ENCODE data around the gene HUS1.
A peak's percentile ranks its signal among the peaks of the same experiment; 100 is the strongest.
"Not testable (repeated sequence)": the region's sequence is repeated elsewhere in the genome, so short reads cannot be mapped to it uniquely, and the experiment has no call there.

HUS1 gene

DNA sequence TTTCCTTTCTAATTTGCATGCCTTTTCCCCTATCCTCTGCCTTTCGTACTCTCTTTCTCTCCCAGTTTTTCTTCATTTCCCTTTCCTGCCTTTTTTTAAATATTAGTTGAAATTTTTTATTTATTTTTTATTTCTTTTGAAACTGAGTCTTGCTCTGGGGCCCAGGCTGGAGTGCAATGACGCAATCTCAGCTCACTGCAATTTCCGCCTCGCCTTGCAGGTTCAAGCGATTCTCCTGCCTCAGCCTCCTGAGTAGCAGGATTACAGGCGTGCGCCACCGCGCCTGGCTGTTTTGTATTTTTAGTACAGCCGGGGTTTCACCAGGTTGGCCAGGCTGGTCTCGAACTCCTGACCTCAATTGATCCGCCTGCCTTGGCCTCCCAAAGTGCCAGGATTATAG lies 20.0 kb upstream of the HUS1 start:
- H3K27me3 Mint-ChIP-seq: peaks cover under 1% of the 10 kb centered on the region
- DNase-seq (ENCODE audit: low spot score in 2 of 2) (no peak), ATAC-seq (replicated peaks; ENCODE audit: extremely low read depth, poor library complexity, severe bottlenecking) (no peak)
- no peak overlapping the region for H3K4me3 Mint-ChIP-seq
- H3K9me3 Mint-ChIP-seq: peaks cover 5% of the 10 kb centered on the region
- no peaks in the 10 kb centered on the region for H3K4me1 Mint-ChIP-seq
- no peaks in the 10 kb centered on the region for H3K36me3 Mint-ChIP-seq (ENCODE audit: insufficient read depth)
- H3K27ac Mint-ChIP-seq (ENCODE audit: low read depth): no peak overlapping the region

DNA sequence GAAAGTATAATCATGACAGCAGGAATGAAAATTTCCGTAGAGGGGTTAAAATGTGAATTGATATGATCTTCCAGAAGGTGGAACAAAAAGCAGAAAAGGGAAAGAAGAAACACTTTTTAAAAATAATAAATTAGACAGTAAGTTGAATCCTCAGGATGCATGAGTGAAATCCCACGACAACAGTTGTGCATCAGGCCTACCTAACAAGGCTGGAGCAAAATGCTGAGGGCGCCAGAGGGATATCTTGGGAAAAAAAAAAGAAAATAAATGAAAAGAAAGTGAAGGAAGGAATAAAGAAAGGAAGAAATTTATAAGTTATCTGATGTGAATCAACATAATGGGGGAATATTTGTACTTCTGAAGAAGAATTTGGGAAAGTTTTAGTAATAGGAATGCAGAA lies 13.0 kb upstream of the HUS1 start:
- ATAC-seq (replicated peaks; ENCODE audit: extremely low read depth, poor library complexity, severe bottlenecking): no peak
- H3K4me1 Mint-ChIP-seq: peaks cover 19% of the 10 kb centered on the region
- peaks cover 5% of the 10 kb centered on the region for H3K9me3 Mint-ChIP-seq
- peak overlapping the region; percentile 82 for H3K4me3 Mint-ChIP-seq
- H3K36me3 Mint-ChIP-seq (ENCODE audit: insufficient read depth): peaks cover 2% of the 10 kb centered on the region
- no peak for DNase-seq (ENCODE audit: low spot score in 2 of 2)
- no peaks in the 10 kb centered on the region for H3K27me3 Mint-ChIP-seq
- peak overlapping the region; percentile 95 for H3K27ac Mint-ChIP-seq (ENCODE audit: low read depth)

DNA sequence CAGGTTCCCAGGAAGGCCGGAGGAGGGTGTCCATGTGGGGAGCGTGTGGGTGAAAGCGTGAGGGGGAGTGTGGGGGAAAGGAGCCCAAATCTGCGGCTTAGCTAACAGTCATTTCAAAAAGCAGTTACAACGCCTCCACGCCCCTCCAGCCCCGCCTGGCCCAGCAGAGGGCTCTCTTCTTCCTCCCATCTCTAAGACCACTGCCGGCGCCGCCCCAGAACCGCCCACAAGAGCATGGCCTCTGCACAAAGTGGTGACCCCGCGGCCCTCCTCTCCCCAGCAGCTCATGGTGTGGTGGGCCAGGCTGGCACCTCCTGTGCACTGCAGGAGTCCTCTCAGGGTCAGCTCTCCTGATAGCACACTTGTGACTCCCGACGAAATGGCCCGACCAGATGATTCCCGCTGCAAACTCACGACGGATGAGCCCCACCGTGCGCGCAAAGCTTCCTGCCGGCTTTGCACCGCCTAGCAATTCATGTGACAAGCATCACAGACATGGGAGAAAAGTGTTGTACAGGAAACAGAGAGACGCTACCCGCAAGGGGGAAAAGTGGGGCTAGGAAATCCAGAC lies 12.4 kb upstream of the HUS1 start:
- Mint-ChIP-seq H3K36me3 (ENCODE audit: insufficient read depth) (peaks cover 2% of the 10 kb centered on the region), H3K4me1 (peaks cover 19% of the 10 kb centered on the region), H3K27ac (ENCODE audit: low read depth) (peak overlapping the region; percentile 95), H3K27me3 (no peaks in the 10 kb centered on the region), H3K4me3 (peak overlapping the region; percentile 82), H3K9me3 (peaks cover 5% of the 10 kb centered on the region)
- peak; percentile 96 for ATAC-seq (replicated peaks; ENCODE audit: extremely low read depth, poor library complexity, severe bottlenecking)
- DNase-seq (ENCODE audit: low spot score in 2 of 2): peak; percentile 73 to 75

DNA sequence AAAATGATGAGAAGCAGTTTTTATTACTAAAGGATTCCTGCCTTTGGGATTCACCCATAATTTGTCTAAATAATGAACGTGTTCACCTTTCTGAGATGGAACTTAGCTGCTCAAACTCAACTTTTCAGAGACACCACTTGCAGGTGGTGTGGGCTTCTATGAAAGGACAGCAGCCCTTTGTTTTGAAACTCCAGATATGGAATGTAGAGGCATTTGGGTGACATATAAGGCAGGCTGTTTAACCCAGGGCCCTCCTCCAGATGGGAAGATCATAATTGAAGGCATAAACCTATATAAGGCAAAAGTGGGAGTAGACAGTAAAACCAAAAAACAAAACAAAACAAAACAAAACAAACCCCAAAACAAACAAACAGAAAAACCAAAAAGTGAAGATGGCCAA lies 11.9 kb upstream of the HUS1 start:
- Mint-ChIP-seq H3K36me3 (ENCODE audit: insufficient read depth) (peaks cover 2% of the 10 kb centered on the region), H3K4me1 (peaks cover 19% of the 10 kb centered on the region), H3K27ac (ENCODE audit: low read depth) (peak overlapping the region; percentile 95), H3K9me3 (peaks cover 5% of the 10 kb centered on the region), H3K27me3 (no peaks in the 10 kb centered on the region), H3K4me3 (peak overlapping the region; percentile 82)
- no peak for DNase-seq (ENCODE audit: low spot score in 2 of 2)
- no peak for ATAC-seq (replicated peaks; ENCODE audit: extremely low read depth, poor library complexity, severe bottlenecking)

DNA sequence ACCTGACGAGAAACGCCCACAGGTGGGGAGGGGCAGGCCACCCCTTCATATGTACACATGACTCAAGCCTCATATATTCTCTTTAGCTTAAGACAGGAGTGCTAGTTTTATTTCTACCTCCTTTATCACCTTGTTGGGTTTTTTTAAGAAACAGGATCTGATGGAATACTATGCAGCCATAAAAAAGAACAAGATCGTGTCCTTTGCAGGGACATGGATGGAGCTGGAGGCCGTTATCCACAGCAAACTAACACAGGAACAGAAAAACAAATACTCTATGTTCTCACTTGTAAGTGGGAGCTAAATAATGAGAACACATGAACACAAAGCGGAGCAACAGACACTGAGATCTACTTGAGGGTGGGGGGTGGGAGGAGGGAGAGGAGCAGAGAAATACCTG lies 11.2 kb upstream of the HUS1 start:
- Mint-ChIP-seq H3K9me3 (peaks cover 5% of the 10 kb centered on the region), H3K4me3 (no peak overlapping the region), H3K36me3 (ENCODE audit: insufficient read depth) (peaks cover 2% of the 10 kb centered on the region), H3K27ac (ENCODE audit: low read depth) (no peak overlapping the region), H3K27me3 (no peaks in the 10 kb centered on the region), H3K4me1 (peaks cover 19% of the 10 kb centered on the region)
- DNase-seq (ENCODE audit: low spot score in 2 of 2) (no peak), ATAC-seq (replicated peaks; ENCODE audit: extremely low read depth, poor library complexity, severe bottlenecking) (no peak)

DNA sequence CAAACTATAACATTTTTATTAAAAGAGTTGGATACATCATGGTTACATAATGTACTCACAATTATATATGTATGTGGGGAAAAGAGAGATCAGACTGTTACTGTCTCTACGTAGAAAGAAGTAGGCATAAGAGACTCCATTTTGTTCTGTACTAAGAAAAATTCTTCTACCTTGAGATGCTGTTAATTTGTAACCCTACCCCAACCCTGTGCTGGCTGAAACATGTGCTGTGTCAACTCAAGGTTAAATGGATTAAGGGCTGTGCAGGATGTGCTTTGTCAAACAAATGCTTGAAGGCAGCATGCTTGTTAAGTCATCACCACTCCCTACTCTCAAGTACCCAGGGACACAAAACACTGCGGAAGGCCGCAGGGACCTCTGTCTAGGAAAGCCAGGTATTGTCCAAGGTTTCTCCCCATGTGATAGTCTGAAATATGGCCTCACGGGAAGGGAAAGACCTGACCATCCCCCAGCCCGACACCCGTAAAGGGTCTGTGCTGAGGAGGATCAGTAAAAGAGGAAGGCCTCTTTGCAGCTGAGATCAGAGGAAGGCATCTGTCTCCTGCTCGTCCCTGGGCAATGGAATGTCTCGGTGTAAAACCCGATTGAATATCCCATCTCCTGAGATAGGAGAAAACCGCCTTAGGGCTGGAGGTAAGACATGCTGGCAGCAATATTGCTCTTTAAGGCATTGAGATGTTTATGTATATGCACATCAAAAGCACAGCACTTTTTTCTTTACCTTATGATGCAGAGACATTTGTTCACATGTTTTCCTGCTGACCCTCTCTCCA lies 10.4 kb upstream of the HUS1 start:
- H3K9me3 Mint-ChIP-seq; ATAC-seq (replicated peaks; ENCODE audit: extremely low read depth, poor library complexity, severe bottlenecking); H3K27ac Mint-ChIP-seq (ENCODE audit: low read depth); DNase-seq (ENCODE audit: low spot score in 2 of 2); H3K36me3 Mint-ChIP-seq (ENCODE audit: insufficient read depth); H3K4me3 Mint-ChIP-seq; H3K27me3 Mint-ChIP-seq: not testable (repeated sequence)
- H3K4me1 Mint-ChIP-seq: peaks cover 19% of the 10 kb centered on the region

DNA sequence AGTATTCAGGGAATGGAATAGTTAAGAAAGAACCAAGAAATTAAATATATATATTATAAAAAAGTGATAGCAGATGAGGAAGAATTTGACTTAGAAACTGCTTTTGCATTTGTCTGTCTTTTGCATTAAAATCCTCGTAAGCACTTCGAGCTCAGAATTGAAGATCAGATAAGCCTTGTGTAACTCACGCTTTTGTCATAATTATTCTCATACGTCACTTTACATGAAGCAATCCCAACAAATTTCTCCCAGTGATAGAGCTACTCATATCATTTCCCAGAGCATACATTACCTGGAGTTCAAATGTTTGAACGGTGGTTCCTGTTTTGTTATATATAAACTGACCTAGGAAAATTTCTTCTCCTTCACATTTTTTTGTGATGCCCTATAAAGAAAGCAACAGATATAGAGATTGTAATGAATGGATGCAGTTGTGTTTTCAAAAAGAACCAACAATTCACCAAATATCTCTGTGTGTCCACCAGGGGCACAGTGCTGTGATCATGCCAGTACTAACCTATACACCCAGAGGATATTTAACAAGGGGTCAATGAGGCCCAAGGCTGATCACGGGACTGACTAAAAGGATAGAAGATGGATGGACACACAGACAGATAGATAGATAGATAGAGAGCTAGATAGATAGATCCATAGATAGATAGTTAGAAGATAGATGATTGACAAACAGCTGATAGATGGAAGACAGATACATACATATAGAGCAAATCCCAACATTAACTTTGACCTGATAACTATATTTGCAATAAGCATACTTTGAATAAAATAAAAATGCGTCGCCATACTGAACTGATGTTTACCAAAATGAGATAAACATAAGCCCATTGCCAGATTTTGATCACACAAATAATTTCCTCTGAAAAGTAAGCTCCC lies 9.3 kb upstream of the HUS1 start:
- peaks cover 19% of the 10 kb centered on the region for H3K4me1 Mint-ChIP-seq
- H3K4me3 Mint-ChIP-seq: no peak overlapping the region
- H3K27ac Mint-ChIP-seq (ENCODE audit: low read depth): no peak overlapping the region
- ATAC-seq (replicated peaks; ENCODE audit: extremely low read depth, poor library complexity, severe bottlenecking): no peak
- H3K9me3 Mint-ChIP-seq: no peaks in the 10 kb centered on the region
- no peak for DNase-seq (ENCODE audit: low spot score in 2 of 2)
- no peaks in the 10 kb centered on the region for H3K27me3 Mint-ChIP-seq
- H3K36me3 Mint-ChIP-seq (ENCODE audit: insufficient read depth): peaks cover 2% of the 10 kb centered on the region

DNA sequence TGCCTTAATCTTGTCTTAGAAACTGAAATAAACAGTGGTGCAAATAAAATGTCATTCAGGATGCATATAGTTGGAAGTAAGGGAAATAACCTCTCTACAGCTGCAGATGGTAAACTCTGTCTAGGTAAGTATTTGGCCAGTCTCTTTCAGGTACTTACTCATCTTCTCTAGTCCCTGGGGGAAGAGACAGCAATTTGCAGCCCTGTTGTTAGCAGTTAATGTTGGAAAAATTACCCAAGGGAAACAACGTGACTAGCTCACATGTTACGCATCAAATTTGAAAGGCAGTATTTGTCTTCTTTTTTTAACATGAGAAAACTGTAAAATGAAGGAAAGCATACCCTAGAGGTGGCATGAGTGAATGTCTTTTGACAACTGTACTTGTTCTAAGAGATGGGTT lies 3.2 kb upstream of the HUS1 start:
- Mint-ChIP-seq H3K36me3 (ENCODE audit: insufficient read depth) (peaks cover 15% of the 10 kb centered on the region), H3K27ac (ENCODE audit: low read depth) (no peak overlapping the region), H3K9me3 (no peaks in the 10 kb centered on the region), H3K27me3 (no peaks in the 10 kb centered on the region), H3K4me1 (peaks cover 21% of the 10 kb centered on the region), H3K4me3 (no peak overlapping the region)
- ATAC-seq (replicated peaks; ENCODE audit: extremely low read depth, poor library complexity, severe bottlenecking) (no peak), DNase-seq (ENCODE audit: low spot score in 2 of 2) (no peak)

DNA sequence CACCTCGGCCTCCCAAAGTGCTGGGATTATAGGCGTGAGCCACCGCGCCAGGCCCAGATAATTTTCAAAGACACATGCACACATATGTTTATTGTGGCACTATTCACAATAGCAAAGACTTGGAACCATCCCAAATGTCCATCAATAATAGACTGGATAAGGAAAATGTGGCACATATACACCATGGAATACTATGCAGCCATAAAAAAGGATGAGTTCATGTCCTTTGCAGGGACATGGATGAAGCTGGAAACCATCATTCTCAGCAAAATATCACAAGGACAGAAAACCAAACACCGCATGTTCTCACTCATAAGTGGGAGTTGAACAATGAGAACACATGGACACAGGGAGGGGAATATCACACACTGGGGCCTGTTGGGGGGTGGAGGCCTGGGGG lies 1.2 kb upstream of the HUS1 start:
- not testable (repeated sequence) for H3K27ac Mint-ChIP-seq (ENCODE audit: low read depth); H3K4me3 Mint-ChIP-seq; ATAC-seq (replicated peaks; ENCODE audit: extremely low read depth, poor library complexity, severe bottlenecking); H3K9me3 Mint-ChIP-seq; H3K27me3 Mint-ChIP-seq; DNase-seq (ENCODE audit: low spot score in 2 of 2)
- peaks cover 32% of the 10 kb centered on the region for H3K36me3 Mint-ChIP-seq (ENCODE audit: insufficient read depth)
- peaks cover 30% of the 10 kb centered on the region for H3K4me1 Mint-ChIP-seq

DNA sequence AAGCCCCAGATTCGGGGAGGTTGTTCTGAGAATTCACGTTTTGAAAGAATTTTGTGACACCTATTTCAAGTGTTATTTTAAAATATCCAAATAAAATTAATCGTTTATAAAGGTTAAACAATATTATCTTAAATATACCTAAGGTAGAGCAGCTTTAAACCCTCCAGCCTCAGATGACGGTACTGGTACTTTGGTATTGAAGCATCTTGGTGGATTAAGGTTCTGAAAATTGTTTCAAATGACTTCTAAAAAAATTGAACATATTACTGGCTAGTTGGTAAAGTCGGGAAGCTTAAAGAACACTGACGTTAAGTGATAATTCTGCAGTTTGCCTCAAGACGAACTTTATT lies 392 bp upstream of the HUS1 start:
- peak overlapping the region; percentile 90 for H3K4me3 Mint-ChIP-seq
- peak overlapping the region; percentile 95 for H3K27ac Mint-ChIP-seq (ENCODE audit: low read depth)
- peaks cover 30% of the 10 kb centered on the region for H3K4me1 Mint-ChIP-seq
- no peak for DNase-seq (ENCODE audit: low spot score in 2 of 2)
- peaks cover 38% of the 10 kb centered on the region for H3K36me3 Mint-ChIP-seq (ENCODE audit: insufficient read depth)
- ATAC-seq (replicated peaks; ENCODE audit: extremely low read depth, poor library complexity, severe bottlenecking): no peak
- no peaks in the 10 kb centered on the region for H3K27me3 Mint-ChIP-seq
- H3K9me3 Mint-ChIP-seq: no peaks in the 10 kb centered on the region

DNA sequence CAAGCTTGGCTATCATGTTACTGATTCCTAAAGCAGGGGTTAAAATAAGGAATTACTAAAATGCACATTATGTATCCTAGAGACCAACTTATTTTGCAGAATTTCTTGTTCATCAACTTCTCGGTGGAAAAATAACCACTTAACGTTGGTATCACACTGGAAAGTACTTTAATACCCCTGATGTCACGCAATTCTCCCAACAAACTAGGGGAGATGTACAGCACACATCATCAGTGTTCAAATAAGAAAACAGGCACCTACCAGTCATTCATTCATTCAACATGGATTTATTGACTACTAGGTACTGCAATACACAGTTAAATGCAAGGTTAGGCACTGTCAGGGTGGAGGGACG lies 648 bp downstream of the HUS1 start:
- no peak for ATAC-seq (replicated peaks; ENCODE audit: extremely low read depth, poor library complexity, severe bottlenecking)

DNA sequence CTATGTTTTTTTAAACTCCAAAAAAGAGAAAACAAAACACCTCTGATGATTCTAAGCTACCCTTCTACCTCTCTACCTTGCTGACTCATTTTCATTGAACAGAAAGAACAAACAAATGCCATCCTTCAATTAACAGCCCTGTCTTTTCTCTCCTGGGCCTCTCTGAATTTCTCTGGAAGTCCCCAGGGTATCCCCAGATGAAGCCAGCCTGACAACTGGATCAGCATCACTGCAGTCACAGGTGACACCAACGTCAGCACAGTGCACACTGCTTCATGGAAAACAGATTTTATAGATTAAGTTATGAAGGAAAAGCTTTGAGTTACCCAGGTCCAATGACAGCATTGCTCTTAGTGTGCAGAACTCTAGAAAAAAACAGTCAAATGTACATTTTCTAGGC lies 5.7 kb downstream of the HUS1 start:
- no peak for ATAC-seq (replicated peaks; ENCODE audit: extremely low read depth, poor library complexity, severe bottlenecking)
- Mint-ChIP-seq H3K27ac (ENCODE audit: low read depth) (no peak overlapping the region), H3K36me3 (ENCODE audit: insufficient read depth) (peaks cover 77% of the 10 kb centered on the region), H3K4me3 (no peak overlapping the region), H3K9me3 (no peaks in the 10 kb centered on the region), H3K27me3 (no peaks in the 10 kb centered on the region), H3K4me1 (peaks cover 63% of the 10 kb centered on the region)
- DNase-seq (ENCODE audit: low spot score in 2 of 2): no peak

More for the DNA sequence above, 648 bp downstream of the HUS1 start:
- Mint-ChIP-seq H3K9me3 (no peaks in the 10 kb centered on the region), H3K27ac (ENCODE audit: low read depth) (peak overlapping the region; percentile 95), H3K4me1 (peaks cover 39% of the 10 kb centered on the region), H3K4me3 (peak overlapping the region; percentile 90), H3K36me3 (ENCODE audit: insufficient read depth) (peaks cover 47% of the 10 kb centered on the region), H3K27me3 (no peaks in the 10 kb centered on the region)
- DNase-seq (ENCODE audit: low spot score in 2 of 2): no peak

DNA sequence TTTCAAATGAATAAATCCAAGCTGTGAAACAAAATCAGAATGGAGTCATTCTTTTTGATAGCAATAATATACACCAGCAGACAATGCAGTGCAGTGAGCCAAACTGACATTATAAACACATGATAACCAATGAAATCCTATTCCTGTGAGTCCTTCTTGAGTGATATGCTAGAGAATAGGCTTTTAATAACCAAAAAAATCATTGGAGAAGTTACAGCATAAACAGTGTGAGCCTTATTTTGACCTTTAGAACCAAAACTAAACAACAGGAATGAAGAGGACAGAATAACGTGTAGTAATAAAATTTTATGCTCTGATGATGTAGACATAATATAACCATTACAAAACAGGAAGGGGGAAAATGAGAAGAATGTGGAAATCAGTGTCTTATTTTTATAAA lies 8.7 kb downstream of the HUS1 start:
- H3K4me1 Mint-ChIP-seq: peaks cover 56% of the 10 kb centered on the region
- DNase-seq (ENCODE audit: low spot score in 2 of 2): no peak
- no peaks in the 10 kb centered on the region for H3K27me3 Mint-ChIP-seq
- no peaks in the 10 kb centered on the region for H3K9me3 Mint-ChIP-seq
- H3K36me3 Mint-ChIP-seq (ENCODE audit: insufficient read depth): peaks cover 73% of the 10 kb centered on the region
- no peak for ATAC-seq (replicated peaks; ENCODE audit: extremely low read depth, poor library complexity, severe bottlenecking)
- no peak overlapping the region for H3K4me3 Mint-ChIP-seq
- H3K27ac Mint-ChIP-seq (ENCODE audit: low read depth): no peak overlapping the region
